ENCODE measurements around the gene MRPL54. TPM values are rescaled to one million over a fixed set of nuclear protein-coding genes. Genes with fewer than 3 reads are reported as not detected.

The MRPL54 gene
- total RNA-seq, 1 experiment from 2014 or later, result 85.7 TPM

DNA sequence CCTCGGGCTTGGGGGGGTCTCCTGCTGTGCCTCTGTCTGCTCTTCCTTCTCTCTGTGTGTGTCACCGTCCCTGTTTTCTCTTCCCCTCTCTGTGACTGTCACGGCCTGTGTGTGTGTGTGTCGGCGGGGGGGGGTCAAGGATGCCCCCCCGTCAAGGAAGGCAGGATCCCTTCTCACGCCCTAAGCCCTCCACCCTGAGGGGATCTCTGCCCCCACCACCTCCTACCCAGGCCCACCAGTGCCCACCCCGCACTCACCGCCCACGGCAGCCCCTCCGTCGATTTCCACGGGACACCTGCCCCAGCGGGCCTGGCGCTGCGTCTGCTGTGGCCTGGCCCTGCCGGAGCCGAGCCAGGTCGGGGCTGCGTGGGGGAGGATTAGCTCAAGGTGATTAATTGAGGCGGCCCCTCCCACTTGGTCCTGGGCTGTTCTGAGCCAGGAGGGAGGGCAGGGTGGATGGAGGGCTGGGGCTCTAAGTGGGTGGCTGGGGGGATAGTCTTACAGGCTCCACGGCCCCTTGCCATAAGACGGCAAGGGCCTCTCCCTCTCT is 9.5 kb downstream of the MRPL54 start, which contains the start of gene RAX2:
RAX2 (minus strand) TSS at position 323 of the 550 bp plus-strand sequence. CDS start 486 bp downstream, outside the sequence.
- peaks cover 8% of the 10 kb centered on the region for H3K9me3 Mint-ChIP-seq (ENCODE audit: unreplicated experiment)
- no peaks in the 10 kb centered on the region for H3K4me1 Mint-ChIP-seq (ENCODE audit: insufficient read depth, unreplicated experiment)
- H3K36me3 Mint-ChIP-seq (ENCODE audit: insufficient read depth, unreplicated experiment), result no peaks in the 10 kb centered on the region
- no peak for DNase-seq (ENCODE audit: unreplicated experiment)
- no peak within 1 kb of the TSS for H3K4me3 Mint-ChIP-seq (ENCODE audit: unreplicated experiment)
- no peak within 1 kb of the TSS for H3K27ac Mint-ChIP-seq (ENCODE audit: low read depth, unreplicated experiment)
- H3K27me3 Mint-ChIP-seq (ENCODE audit: insufficient read depth, unreplicated experiment), result no peaks in the 10 kb centered on the region
- TF ChIP-seq, protein P1, sequence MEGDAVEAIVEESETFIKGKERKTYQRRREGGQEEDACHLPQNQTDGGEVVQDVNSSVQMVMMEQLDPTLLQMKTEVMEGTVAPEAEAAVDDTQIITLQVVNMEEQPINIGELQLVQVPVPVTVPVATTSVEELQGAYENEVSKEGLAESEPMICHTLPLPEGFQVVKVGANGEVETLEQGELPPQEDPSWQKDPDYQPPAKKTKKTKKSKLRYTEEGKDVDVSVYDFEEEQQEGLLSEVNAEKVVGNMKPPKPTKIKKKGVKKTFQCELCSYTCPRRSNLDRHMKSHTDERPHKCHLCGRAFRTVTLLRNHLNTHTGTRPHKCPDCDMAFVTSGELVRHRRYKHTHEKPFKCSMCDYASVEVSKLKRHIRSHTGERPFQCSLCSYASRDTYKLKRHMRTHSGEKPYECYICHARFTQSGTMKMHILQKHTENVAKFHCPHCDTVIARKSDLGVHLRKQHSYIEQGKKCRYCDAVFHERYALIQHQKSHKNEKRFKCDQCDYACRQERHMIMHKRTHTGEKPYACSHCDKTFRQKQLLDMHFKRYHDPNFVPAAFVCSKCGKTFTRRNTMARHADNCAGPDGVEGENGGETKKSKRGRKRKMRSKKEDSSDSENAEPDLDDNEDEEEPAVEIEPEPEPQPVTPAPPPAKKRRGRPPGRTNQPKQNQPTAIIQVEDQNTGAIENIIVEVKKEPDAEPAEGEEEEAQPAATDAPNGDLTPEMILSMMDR (IDR thresholded peaks at IDR 0.05; ENCODE audit: unreplicated experiment), result no peak
- POLR2A ChIA-PET, result interaction anchor here (1.4 to 1.6 kb wide), 2 partner anchors 9 to 10 kb away, joined by 4 to 6 read pairs; partner anchors contain the start of genes APBA3 and MRPL54
- BruUV-seq (replicated peaks), result no TSS peak
- CTCF ChIA-PET, result no interaction called here
- intact Hi-C loops (cut with micrococcal nuclease), result no loop called here

DNA sequence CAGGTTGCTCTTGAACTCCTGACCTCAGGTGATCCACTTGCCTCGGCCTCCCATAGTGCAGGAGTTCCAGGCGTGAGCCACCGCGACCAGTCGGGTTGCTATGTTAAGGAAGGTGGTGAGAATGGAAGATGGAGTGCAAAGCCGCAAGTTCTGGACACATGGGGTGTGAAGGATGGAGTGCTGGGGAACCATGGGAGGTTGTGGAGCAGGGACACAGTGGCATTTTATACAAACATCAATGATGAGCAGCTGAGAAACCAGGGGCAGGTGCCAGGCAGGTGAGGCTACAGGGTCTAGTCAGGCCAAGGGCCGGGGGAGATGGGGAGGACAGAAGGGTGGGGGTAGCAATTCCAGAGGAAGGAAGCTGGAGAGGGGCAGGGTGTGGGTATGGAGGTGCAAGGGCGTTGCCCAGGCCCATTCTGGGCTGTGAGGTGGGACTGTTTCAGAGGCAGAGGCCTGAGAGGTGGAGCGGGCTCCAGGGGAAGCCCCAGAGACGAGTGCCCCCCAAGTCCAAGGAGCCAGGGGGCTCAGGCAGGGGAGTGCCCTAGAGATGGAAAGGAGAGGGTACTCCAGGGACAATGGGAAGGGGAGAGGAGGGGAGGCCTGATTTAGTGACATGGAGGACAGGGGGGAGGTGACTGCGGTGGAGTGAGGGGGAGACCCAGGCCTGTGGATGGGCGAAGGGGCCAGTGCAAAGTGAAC is 11.5 kb downstream of the MRPL54 start:
- TF ChIP-seq, protein P1 (IDR thresholded peaks at IDR 0.05; ENCODE audit: unreplicated experiment), result no peak
- peaks cover 8% of the 10 kb centered on the region for H3K9me3 Mint-ChIP-seq (ENCODE audit: unreplicated experiment)
- H3K4me3 Mint-ChIP-seq (ENCODE audit: unreplicated experiment), result no peak overlapping the region
- DNase-seq (ENCODE audit: unreplicated experiment), result no peak
- no peaks in the 10 kb centered on the region for H3K27me3 Mint-ChIP-seq (ENCODE audit: insufficient read depth, unreplicated experiment)
- no peak overlapping the region for H3K27ac Mint-ChIP-seq (ENCODE audit: low read depth, unreplicated experiment)
- BruUV-seq (replicated peaks), result no TSS peak
- H3K36me3 Mint-ChIP-seq (ENCODE audit: insufficient read depth, unreplicated experiment), result no peaks in the 10 kb centered on the region
- intact Hi-C loops (cut with micrococcal nuclease), result no loop called here
- ChIA-PET CTCF (interaction anchor here (0.7 kb wide), 1 partner anchor 13 kb away, joined by 3 read pairs; the partner anchor contains the start of gene APBA3), POLR2A (interaction anchor here (1.6 kb wide), 1 partner anchor 11 kb away, joined by 4 read pairs; the partner anchor contains the start of gene MRPL54)
- H3K4me1 Mint-ChIP-seq (ENCODE audit: insufficient read depth, unreplicated experiment), result no peaks in the 10 kb centered on the region

GRCh38 chr19:3774621-3775373 is 12.3 kb downstream of the MRPL54 start:
- POLR2A ChIA-PET, result no interaction called here
- CTCF ChIA-PET, result interaction anchor here (0.6 kb wide), 1 partner anchor 1844 kb away, joined by 3 read pairs; no protein-coding TSS in a partner anchor
- H3K27ac Mint-ChIP-seq (ENCODE audit: low read depth, unreplicated experiment), result no peak overlapping the region

More at GRCh38 chr19:3774621-3775373, 12.3 kb downstream of the MRPL54 start:
- Mint-ChIP-seq H3K27me3 (ENCODE audit: insufficient read depth, unreplicated experiment) (no peaks in the 10 kb centered on the region), H3K4me1 (ENCODE audit: insufficient read depth, unreplicated experiment) (no peaks in the 10 kb centered on the region), H3K9me3 (ENCODE audit: unreplicated experiment) (peaks cover 8% of the 10 kb centered on the region), H3K4me3 (ENCODE audit: unreplicated experiment) (no peak overlapping the region), H3K36me3 (ENCODE audit: insufficient read depth, unreplicated experiment) (no peaks in the 10 kb centered on the region)
- no peak for DNase-seq (ENCODE audit: unreplicated experiment)
- no TSS peak for BruUV-seq (replicated peaks)
- TF ChIP-seq, protein P1 (IDR thresholded peaks at IDR 0.05; ENCODE audit: unreplicated experiment), result no peak
- intact Hi-C loops (cut with micrococcal nuclease), result no loop called here
